ENCODE measurements around the gene SLC35G1.

Gene SLC35G1

GRCh38 chr10:93899109-93899508 is 5.3 kb downstream of the SLC35G1 start:
- DNase-seq (ENCODE audit: low read depth, low spot score) = no peak
- Histone ChIP-seq H3K4me3 (no peak overlapping the region), H3K27ac (no peak overlapping the region), H3K9ac (ENCODE audit: insufficient read length) (no peak overlapping the region), H3K36me3 (ENCODE audit: insufficient read depth, low read length) (no peaks in the 10 kb centered on the region), H3K9me3 (ENCODE audit: low read depth, low read length) (no peaks in the 10 kb centered on the region)
- TF ChIP-seq POLR2AphosphoS5 (IDR thresholded peaks at IDR 0.05; ENCODE audit: borderline replicate concordance, low read depth, low read length) (no peak), EZH2 (IDR thresholded peaks at IDR 0.05) (no peak)

DNA sequence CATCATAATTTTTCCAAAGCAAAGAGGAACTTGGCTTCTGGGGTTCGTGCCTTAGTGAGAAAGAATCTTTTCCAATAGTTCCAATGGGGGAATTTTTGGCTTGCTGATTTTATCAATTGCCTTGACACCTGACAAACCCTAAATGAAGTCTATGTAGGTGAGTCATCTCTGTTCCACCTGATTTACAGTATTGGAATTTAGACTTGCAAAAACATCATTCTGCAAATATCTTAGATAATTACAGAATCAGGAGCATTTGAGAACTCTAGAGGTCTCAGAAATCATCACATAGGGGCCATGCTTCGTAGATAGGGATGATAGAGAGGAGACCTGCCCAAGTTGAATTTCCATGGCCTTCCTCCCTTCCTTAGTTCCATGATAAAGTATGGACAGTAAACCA is 9.3 kb downstream of the SLC35G1 start:
- no peak overlapping the region for H3K4me3 ChIP-seq
- DNase-seq (ENCODE audit: low read depth, low spot score) = no peak
- TF ChIP-seq POLR2AphosphoS5 (IDR thresholded peaks at IDR 0.05; ENCODE audit: borderline replicate concordance, low read depth, low read length) (no peak), FOXP2 (optimal IDR thresholded peaks at IDR 0.05; ENCODE audit: control extremely low read depth, extremely low read length, insufficient read depth) (no peak), EZH2 (IDR thresholded peaks at IDR 0.05) (no peak)
- H3K36me3 ChIP-seq (ENCODE audit: insufficient read depth, low read length) = no peaks in the 10 kb centered on the region; the same call in 1 of the 2 replicates
- no peak overlapping the region for H3K9ac ChIP-seq (ENCODE audit: insufficient read length)
- H3K9me3 ChIP-seq (ENCODE audit: low read depth, low read length) = no peaks in the 10 kb centered on the region
- no peak overlapping the region for H3K27ac ChIP-seq

GRCh38 chr10:93904901-93905300 is 11.1 kb downstream of the SLC35G1 start:
- no peak for DNase-seq (ENCODE audit: low read depth, low spot score)
- TF ChIP-seq FOXP2 (optimal IDR thresholded peaks at IDR 0.05; ENCODE audit: control extremely low read depth, extremely low read length, insufficient read depth) (no peak), POLR2AphosphoS5 (IDR thresholded peaks at IDR 0.05; ENCODE audit: borderline replicate concordance, low read depth, low read length) (no peak), EZH2 (IDR thresholded peaks at IDR 0.05) (no peak)
- H3K27ac ChIP-seq = no peak overlapping the region
- H3K9me3 ChIP-seq (ENCODE audit: low read depth, low read length) = no peaks in the 10 kb centered on the region
- no peaks in the 10 kb centered on the region; the same call in 1 of the 2 replicates for H3K36me3 ChIP-seq (ENCODE audit: insufficient read depth, low read length)
- H3K9ac ChIP-seq (ENCODE audit: insufficient read length) = no peak overlapping the region
- H3K4me3 ChIP-seq = no peak overlapping the region

GRCh38 chr10:93907059-93907458 is 13.3 kb downstream of the SLC35G1 start:
- no peaks in the 10 kb centered on the region for H3K9me3 ChIP-seq (ENCODE audit: low read depth, low read length)
- H3K9ac ChIP-seq (ENCODE audit: insufficient read length) = no peak overlapping the region
- TF ChIP-seq POLR2AphosphoS5 (IDR thresholded peaks at IDR 0.05; ENCODE audit: borderline replicate concordance, low read depth, low read length) (no peak), EZH2 (IDR thresholded peaks at IDR 0.05) (no peak), FOXP2 (optimal IDR thresholded peaks at IDR 0.05; ENCODE audit: control extremely low read depth, extremely low read length, insufficient read depth) (no peak)
- no peaks in the 10 kb centered on the region; the same call in 1 of the 2 replicates for H3K36me3 ChIP-seq (ENCODE audit: insufficient read depth, low read length)
- no peak overlapping the region for H3K4me3 ChIP-seq
- no peak overlapping the region for H3K27ac ChIP-seq
- no peak for DNase-seq (ENCODE audit: low read depth, low spot score)

GRCh38 chr10:93911866-93912265 is 18.1 kb downstream of the SLC35G1 start:
- Histone ChIP-seq H3K9me3 (ENCODE audit: low read depth, low read length) (no peaks in the 10 kb centered on the region), H3K4me3 (no peak overlapping the region), H3K27ac (no peak overlapping the region), H3K9ac (ENCODE audit: insufficient read length) (no peak overlapping the region), H3K36me3 (ENCODE audit: insufficient read depth, low read length) (no peaks in the 10 kb centered on the region; the same call in 1 of the 2 replicates)
- TF ChIP-seq POLR2AphosphoS5 (IDR thresholded peaks at IDR 0.05; ENCODE audit: borderline replicate concordance, low read depth, low read length) = no peak
- DNase-seq (ENCODE audit: low read depth, low spot score) = no peak

- TF ChIP-seq POLR2AphosphoS5 (IDR thresholded peaks at IDR 0.05; ENCODE audit: borderline replicate concordance, low read depth, low read length) = no peak
- no peak for TF ChIP-seq EZH2 (IDR thresholded peaks at IDR 0.05)
- TF ChIP-seq FOXP2 (optimal IDR thresholded peaks at IDR 0.05; ENCODE audit: control extremely low read depth, extremely low read length, insufficient read depth) = no peak
- Histone ChIP-seq H3K9me3 (ENCODE audit: low read depth, low read length) (no peaks in the 10 kb centered on the region), H3K36me3 (ENCODE audit: insufficient read depth, low read length) (no peaks in the 10 kb centered on the region; the same call in 1 of the 2 replicates), H3K27ac (no peak overlapping the region), H3K9ac (ENCODE audit: insufficient read length) (no peak overlapping the region), H3K4me3 (no peak overlapping the region)
- no peak for DNase-seq (ENCODE audit: low read depth, low spot score)
These were observed 18.7 kb downstream of the SLC35G1 start for GRCh38 chr10:93912444-93912843.

- no peak overlapping the region for H3K9ac ChIP-seq (ENCODE audit: insufficient read length)
- DNase-seq (ENCODE audit: low read depth, low spot score) = no peak
- H3K9me3 ChIP-seq (ENCODE audit: low read depth, low read length) = no peaks in the 10 kb centered on the region
- no peak overlapping the region for H3K27ac ChIP-seq
- no peak for TF ChIP-seq FOXP2 (optimal IDR thresholded peaks at IDR 0.05; ENCODE audit: control extremely low read depth, extremely low read length, insufficient read depth)
- no peak for TF ChIP-seq POLR2AphosphoS5 (IDR thresholded peaks at IDR 0.05; ENCODE audit: borderline replicate concordance, low read depth, low read length)
- no peak for TF ChIP-seq EZH2 (IDR thresholded peaks at IDR 0.05)
- H3K36me3 ChIP-seq (ENCODE audit: insufficient read depth, low read length) = no peaks in the 10 kb centered on the region
- H3K4me3 ChIP-seq = no peak overlapping the region
These were observed 19.9 kb downstream of the SLC35G1 start for GRCh38 chr10:93913706-93914105.

GRCh38 chr10:93915598-93915997 is 21.8 kb downstream of the SLC35G1 start:
- no peak overlapping the region for H3K27ac ChIP-seq
- DNase-seq (ENCODE audit: low read depth, low spot score) = no peak
- no peaks in the 10 kb centered on the region for H3K36me3 ChIP-seq (ENCODE audit: insufficient read depth, low read length)
- no peak for TF ChIP-seq EZH2 (IDR thresholded peaks at IDR 0.05)
- TF ChIP-seq FOXP2 (optimal IDR thresholded peaks at IDR 0.05; ENCODE audit: control extremely low read depth, extremely low read length, insufficient read depth) = no peak
- TF ChIP-seq POLR2AphosphoS5 (IDR thresholded peaks at IDR 0.05; ENCODE audit: borderline replicate concordance, low read depth, low read length) = no peak
- H3K9ac ChIP-seq (ENCODE audit: insufficient read length) = no peak overlapping the region
- no peak overlapping the region for H3K4me3 ChIP-seq
- no peaks in the 10 kb centered on the region for H3K9me3 ChIP-seq (ENCODE audit: low read depth, low read length)

GRCh38 chr10:93916257-93917063 is 22.7 kb downstream of the SLC35G1 start:
- H3K4me3 ChIP-seq = no peak overlapping the region
- H3K36me3 ChIP-seq (ENCODE audit: insufficient read depth, low read length) = no peaks in the 10 kb centered on the region
- no peaks in the 10 kb centered on the region for H3K9me3 ChIP-seq (ENCODE audit: low read depth, low read length)
- DNase-seq (ENCODE audit: low read depth, low spot score) = no peak
- H3K27ac ChIP-seq = no peak overlapping the region
- no peak overlapping the region for H3K9ac ChIP-seq (ENCODE audit: insufficient read length)
- TF ChIP-seq POLR2AphosphoS5 (IDR thresholded peaks at IDR 0.05; ENCODE audit: borderline replicate concordance, low read depth, low read length) (no peak), FOXP2 (optimal IDR thresholded peaks at IDR 0.05; ENCODE audit: control extremely low read depth, extremely low read length, insufficient read depth) (no peak), EZH2 (IDR thresholded peaks at IDR 0.05) (no peak)
